WTC11 (cell line): Measurements from ENCODE around the gene CHST15. TPM values are rescaled to one million over a fixed set of nuclear protein-coding genes. Genes with fewer than 3 reads are reported as not detected.

Experiments
- ATAC-seq: fragments of 200-7000 bp; cut with Tn5 transposase; 2 replicates; pipeline ENCODE4 v1.10.0; 2021; ENCODE audit warnings: mild to moderate bottlenecking, moderate library complexity
- CTCF ChIA-PET: fragments of 300-600 bp; sonication (Branson Sonifier 250); formaldehyde crosslinking; loops from one replicate; lab custom pipeline; 2021; ENCODE audit warnings: antibody characterized with exemption; lab: Charles Lee
- POLR2A ChIA-PET: fragments of 350-600 bp; sonication (Branson Sonifier 250); formaldehyde crosslinking; loops from one replicate; lab custom pipeline; 2021; ENCODE audit warnings: antibody characterized with exemption; lab: Charles Lee
- DNase-seq: peaks from one replicate; pipeline ENCODE4 v3.0.0; 2021; ENCODE audit warnings: low spot score
- H3K27ac Mint-ChIP-seq: 2 replicates; pipeline ENCODE4 v1.8.0; 2021; ENCODE audit warnings: mixed read lengths
- H3K27me3 Mint-ChIP-seq: 2 replicates; pipeline ENCODE4 v1.8.0; 2021; ENCODE audit warnings: low read depth, mild to moderate bottlenecking, moderate library complexity, mixed read lengths
- H3K36me3 Mint-ChIP-seq: 2 replicates; pipeline ENCODE4 v1.8.0; 2021; ENCODE audit warnings: mixed read lengths
- H3K4me1 Mint-ChIP-seq: 2 replicates; pipeline ENCODE4 v1.8.0; 2022; ENCODE audit warnings: mixed read lengths
- H3K4me3 Mint-ChIP-seq: 2 replicates; pipeline ENCODE4 v1.8.0; 2021; ENCODE audit warnings: mild to moderate bottlenecking, moderate library complexity, mixed read lengths
- H3K9me3 Mint-ChIP-seq: 2 replicates; pipeline ENCODE4 v1.8.0; 2021; ENCODE audit warnings: mixed read lengths
- ATF1 ChIP-seq: sonication (generic); formaldehyde crosslinking; IDR thresholded peaks from 2 replicates; pipeline ENCODE4 v1.8.1; 2023; ENCODE audit warnings: mild to moderate bottlenecking, moderate library complexity, missing genetic modification reagents
- EMX1 ChIP-seq: fragments of 250-450 bp; sonication (Bioruptor Pico); IDR thresholded peaks from 2 replicates; pipeline ENCODE4 v1.8.0; 2021; ENCODE audit warnings: mild to moderate bottlenecking
- JAZF1 ChIP-seq: fragments of 250-450 bp; sonication (Bioruptor Pico); IDR thresholded peaks from 2 replicates; pipeline ENCODE4 v1.9.0; 2021; ENCODE audit warnings: moderate library complexity, mild to moderate bottlenecking, inconsistent platforms
- KAT7 ChIP-seq: sonication (generic); formaldehyde crosslinking; IDR thresholded peaks from 2 replicates; pipeline ENCODE4 v1.8.1; 2023; ENCODE audit warnings: missing genetic modification reagents, mild to moderate bottlenecking, borderline replicate concordance
- PRRX2 ChIP-seq: fragments of 250-450 bp; sonication (Bioruptor Pico); IDR thresholded peaks from 2 replicates; pipeline ENCODE4 v1.8.0; 2021; ENCODE audit warnings: mild to moderate bottlenecking
- SMAD4 ChIP-seq: sonication (generic); formaldehyde crosslinking; IDR thresholded peaks from 2 replicates; pipeline ENCODE4 v1.8.0; 2022; ENCODE audit warnings: mild to moderate bottlenecking, missing genetic modification reagents
- ZNF232 ChIP-seq: sonication (generic); formaldehyde crosslinking; IDR thresholded peaks from 2 replicates; pipeline ENCODE4 v1.8.0; 2022; ENCODE audit warnings: mild to moderate bottlenecking, missing genetic modification reagents
- ZNF396 ChIP-seq: fragments of 250-450 bp; sonication (Bioruptor Pico); IDR thresholded peaks from 2 replicates; pipeline ENCODE4 v1.8.0; 2021; ENCODE audit warnings: mild to moderate bottlenecking, moderate library complexity, borderline replicate concordance
- total RNA-seq: library from RNA; stranded (reverse); gene quantifications from 3 replicates; pipeline ENCODE4 v1.2.3, GENCODE V29; 2021
- TF ChIP-seq, protein P1 (sequence below): sonication (generic); formaldehyde crosslinking; IDR thresholded peaks from 2 replicates; pipeline ENCODE4 v1.8.1; 2023; ENCODE audit warnings: mild to moderate bottlenecking, missing genetic modification reagents
- TF ChIP-seq, protein P2 (sequence below): sonication (generic); formaldehyde crosslinking; conservative IDR thresholded peaks from 2 replicates; pipeline ENCODE4 v1.8.1; 2023; ENCODE audit warnings: mild to moderate bottlenecking, low read depth, missing genetic modification reagents, moderate library complexity
- TF ChIP-seq, protein P3 (sequence below): sonication (generic); formaldehyde crosslinking; IDR thresholded peaks from 2 replicates; pipeline ENCODE4 v1.8.0; 2022; ENCODE audit warnings: mild to moderate bottlenecking, missing genetic modification reagents
- TF ChIP-seq, protein P4 (sequence below): sonication (generic); formaldehyde crosslinking; IDR thresholded peaks from 2 replicates; pipeline ENCODE4 v1.8.0; 2023; ENCODE audit warnings: missing genetic modification reagents, mild to moderate bottlenecking, borderline replicate concordance
- TF ChIP-seq, protein P5 (sequence below): fragments of 250-450 bp; sonication (Bioruptor Pico); IDR thresholded peaks from 2 replicates; pipeline ENCODE4 v1.9.0; 2021; ENCODE audit warnings: moderate library complexity, mild to moderate bottlenecking, inconsistent platforms, borderline replicate concordance
- TF ChIP-seq, protein P6 (sequence below): fragments of 250-450 bp; sonication (Bioruptor Pico); IDR thresholded peaks from 2 replicates; pipeline ENCODE4 v1.8.0; 2021; ENCODE audit warnings: mild to moderate bottlenecking
- TF ChIP-seq, protein P7 (sequence below): sonication (generic); formaldehyde crosslinking; IDR thresholded peaks from 2 replicates; pipeline ENCODE4 v1.8.1; 2022; ENCODE audit warnings: mild to moderate bottlenecking, moderate library complexity, missing genetic modification reagents
- TF ChIP-seq, protein P8 (sequence below): sonication (generic); formaldehyde crosslinking; IDR thresholded peaks from 2 replicates; pipeline ENCODE4 v1.8.0; 2022; ENCODE audit warnings: missing genetic modification reagents

The CHST15 gene
- total RNA-seq, 1 experiment from 2014 or later = 10.7 TPM

DNA sequence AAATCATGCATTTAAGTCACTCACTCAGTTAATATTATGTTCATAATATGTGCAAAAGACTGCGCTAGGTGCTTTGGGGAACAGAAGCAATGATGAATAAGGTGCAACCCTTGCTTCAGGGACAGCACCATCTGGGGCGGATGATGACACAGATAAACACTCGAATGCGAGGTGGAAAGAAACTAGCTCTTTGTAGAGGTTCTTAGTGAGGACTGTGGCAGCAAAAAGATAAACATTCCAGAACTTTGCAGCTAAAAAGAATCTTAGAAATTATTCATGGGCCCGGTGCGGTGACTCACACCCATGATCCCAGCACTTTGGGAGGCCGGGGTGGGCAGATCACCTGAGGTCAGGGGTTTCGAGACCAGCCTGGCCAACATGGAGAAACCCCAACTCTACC lies 29.8 kb upstream of the CHST15 start:
- Mint-ChIP-seq H3K27ac (no peak overlapping the region), H3K36me3 (no peaks in the 10 kb centered on the region), H3K27me3 (peaks cover 6% of the 10 kb centered on the region), H3K9me3 (no peaks in the 10 kb centered on the region), H3K4me1 (peaks cover 3% of the 10 kb centered on the region; the same call in 1 of the 2 replicates), H3K4me3 (no peak overlapping the region)
- ATAC-seq = no peak
- TF ChIP-seq, protein P1, sequence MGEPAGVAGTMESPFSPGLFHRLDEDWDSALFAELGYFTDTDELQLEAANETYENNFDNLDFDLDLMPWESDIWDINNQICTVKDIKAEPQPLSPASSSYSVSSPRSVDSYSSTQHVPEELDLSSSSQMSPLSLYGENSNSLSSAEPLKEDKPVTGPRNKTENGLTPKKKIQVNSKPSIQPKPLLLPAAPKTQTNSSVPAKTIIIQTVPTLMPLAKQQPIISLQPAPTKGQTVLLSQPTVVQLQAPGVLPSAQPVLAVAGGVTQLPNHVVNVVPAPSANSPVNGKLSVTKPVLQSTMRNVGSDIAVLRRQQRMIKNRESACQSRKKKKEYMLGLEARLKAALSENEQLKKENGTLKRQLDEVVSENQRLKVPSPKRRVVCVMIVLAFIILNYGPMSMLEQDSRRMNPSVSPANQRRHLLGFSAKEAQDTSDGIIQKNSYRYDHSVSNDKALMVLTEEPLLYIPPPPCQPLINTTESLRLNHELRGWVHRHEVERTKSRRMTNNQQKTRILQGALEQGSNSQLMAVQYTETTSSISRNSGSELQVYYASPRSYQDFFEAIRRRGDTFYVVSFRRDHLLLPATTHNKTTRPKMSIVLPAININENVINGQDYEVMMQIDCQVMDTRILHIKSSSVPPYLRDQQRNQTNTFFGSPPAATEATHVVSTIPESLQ (CRISPR knock-in tag) = no peak
- TF ChIP-seq, protein P2, sequence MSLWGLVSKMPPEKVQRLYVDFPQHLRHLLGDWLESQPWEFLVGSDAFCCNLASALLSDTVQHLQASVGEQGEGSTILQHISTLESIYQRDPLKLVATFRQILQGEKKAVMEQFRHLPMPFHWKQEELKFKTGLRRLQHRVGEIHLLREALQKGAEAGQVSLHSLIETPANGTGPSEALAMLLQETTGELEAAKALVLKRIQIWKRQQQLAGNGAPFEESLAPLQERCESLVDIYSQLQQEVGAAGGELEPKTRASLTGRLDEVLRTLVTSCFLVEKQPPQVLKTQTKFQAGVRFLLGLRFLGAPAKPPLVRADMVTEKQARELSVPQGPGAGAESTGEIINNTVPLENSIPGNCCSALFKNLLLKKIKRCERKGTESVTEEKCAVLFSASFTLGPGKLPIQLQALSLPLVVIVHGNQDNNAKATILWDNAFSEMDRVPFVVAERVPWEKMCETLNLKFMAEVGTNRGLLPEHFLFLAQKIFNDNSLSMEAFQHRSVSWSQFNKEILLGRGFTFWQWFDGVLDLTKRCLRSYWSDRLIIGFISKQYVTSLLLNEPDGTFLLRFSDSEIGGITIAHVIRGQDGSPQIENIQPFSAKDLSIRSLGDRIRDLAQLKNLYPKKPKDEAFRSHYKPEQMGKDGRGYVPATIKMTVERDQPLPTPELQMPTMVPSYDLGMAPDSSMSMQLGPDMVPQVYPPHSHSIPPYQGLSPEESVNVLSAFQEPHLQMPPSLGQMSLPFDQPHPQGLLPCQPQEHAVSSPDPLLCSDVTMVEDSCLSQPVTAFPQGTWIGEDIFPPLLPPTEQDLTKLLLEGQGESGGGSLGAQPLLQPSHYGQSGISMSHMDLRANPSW = no peak
- TF ChIP-seq, protein P3, sequence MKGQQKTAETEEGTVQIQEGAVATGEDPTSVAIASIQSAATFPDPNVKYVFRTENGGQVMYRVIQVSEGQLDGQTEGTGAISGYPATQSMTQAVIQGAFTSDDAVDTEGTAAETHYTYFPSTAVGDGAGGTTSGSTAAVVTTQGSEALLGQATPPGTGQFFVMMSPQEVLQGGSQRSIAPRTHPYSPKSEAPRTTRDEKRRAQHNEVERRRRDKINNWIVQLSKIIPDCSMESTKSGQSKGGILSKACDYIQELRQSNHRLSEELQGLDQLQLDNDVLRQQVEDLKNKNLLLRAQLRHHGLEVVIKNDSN (CRISPR knock-in tag) = no peak
- no peak for TF ChIP-seq KAT7 (CRISPR knock-in tag)
- TF ChIP-seq, protein P4, sequence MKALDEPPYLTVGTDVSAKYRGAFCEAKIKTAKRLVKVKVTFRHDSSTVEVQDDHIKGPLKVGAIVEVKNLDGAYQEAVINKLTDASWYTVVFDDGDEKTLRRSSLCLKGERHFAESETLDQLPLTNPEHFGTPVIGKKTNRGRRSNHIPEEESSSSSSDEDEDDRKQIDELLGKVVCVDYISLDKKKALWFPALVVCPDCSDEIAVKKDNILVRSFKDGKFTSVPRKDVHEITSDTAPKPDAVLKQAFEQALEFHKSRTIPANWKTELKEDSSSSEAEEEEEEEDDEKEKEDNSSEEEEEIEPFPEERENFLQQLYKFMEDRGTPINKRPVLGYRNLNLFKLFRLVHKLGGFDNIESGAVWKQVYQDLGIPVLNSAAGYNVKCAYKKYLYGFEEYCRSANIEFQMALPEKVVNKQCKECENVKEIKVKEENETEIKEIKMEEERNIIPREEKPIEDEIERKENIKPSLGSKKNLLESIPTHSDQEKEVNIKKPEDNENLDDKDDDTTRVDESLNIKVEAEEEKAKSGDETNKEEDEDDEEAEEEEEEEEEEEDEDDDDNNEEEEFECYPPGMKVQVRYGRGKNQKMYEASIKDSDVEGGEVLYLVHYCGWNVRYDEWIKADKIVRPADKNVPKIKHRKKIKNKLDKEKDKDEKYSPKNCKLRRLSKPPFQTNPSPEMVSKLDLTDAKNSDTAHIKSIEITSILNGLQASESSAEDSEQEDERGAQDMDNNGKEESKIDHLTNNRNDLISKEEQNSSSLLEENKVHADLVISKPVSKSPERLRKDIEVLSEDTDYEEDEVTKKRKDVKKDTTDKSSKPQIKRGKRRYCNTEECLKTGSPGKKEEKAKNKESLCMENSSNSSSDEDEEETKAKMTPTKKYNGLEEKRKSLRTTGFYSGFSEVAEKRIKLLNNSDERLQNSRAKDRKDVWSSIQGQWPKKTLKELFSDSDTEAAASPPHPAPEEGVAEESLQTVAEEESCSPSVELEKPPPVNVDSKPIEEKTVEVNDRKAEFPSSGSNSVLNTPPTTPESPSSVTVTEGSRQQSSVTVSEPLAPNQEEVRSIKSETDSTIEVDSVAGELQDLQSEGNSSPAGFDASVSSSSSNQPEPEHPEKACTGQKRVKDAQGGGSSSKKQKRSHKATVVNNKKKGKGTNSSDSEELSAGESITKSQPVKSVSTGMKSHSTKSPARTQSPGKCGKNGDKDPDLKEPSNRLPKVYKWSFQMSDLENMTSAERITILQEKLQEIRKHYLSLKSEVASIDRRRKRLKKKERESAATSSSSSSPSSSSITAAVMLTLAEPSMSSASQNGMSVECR = no peak
- TF ChIP-seq EMX1 = no peak
- TF ChIP-seq, protein P5, sequence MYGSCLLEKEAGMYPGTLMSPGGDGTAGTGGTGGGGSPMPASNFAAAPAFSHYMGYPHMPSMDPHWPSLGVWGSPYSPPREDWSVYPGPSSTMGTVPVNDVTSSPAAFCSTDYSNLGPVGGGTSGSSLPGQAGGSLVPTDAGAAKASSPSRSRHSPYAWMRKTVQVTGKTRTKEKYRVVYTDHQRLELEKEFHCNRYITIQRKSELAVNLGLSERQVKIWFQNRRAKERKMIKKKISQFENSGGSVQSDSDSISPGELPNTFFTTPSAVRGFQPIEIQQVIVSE (CRISPR knock-in tag) = no peak
- TF ChIP-seq ZNF232 (CRISPR knock-in tag) = no peak
- TF ChIP-seq, protein P6, sequence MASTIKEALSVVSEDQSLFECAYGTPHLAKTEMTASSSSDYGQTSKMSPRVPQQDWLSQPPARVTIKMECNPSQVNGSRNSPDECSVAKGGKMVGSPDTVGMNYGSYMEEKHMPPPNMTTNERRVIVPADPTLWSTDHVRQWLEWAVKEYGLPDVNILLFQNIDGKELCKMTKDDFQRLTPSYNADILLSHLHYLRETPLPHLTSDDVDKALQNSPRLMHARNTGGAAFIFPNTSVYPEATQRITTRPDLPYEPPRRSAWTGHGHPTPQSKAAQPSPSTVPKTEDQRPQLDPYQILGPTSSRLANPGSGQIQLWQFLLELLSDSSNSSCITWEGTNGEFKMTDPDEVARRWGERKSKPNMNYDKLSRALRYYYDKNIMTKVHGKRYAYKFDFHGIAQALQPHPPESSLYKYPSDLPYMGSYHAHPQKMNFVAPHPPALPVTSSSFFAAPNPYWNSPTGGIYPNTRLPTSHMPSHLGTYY (CRISPR knock-in tag) = no peak
- no peak for TF ChIP-seq ATF1 (CRISPR knock-in tag)
- TF ChIP-seq PRRX2 (CRISPR knock-in tag) = no peak
- TF ChIP-seq, protein P7, sequence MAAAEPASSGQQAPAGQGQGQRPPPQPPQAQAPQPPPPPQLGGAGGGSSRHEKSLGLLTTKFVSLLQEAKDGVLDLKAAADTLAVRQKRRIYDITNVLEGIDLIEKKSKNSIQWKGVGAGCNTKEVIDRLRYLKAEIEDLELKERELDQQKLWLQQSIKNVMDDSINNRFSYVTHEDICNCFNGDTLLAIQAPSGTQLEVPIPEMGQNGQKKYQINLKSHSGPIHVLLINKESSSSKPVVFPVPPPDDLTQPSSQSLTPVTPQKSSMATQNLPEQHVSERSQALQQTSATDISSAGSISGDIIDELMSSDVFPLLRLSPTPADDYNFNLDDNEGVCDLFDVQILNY (CRISPR knock-in tag) = no peak
- TF ChIP-seq, protein P8, sequence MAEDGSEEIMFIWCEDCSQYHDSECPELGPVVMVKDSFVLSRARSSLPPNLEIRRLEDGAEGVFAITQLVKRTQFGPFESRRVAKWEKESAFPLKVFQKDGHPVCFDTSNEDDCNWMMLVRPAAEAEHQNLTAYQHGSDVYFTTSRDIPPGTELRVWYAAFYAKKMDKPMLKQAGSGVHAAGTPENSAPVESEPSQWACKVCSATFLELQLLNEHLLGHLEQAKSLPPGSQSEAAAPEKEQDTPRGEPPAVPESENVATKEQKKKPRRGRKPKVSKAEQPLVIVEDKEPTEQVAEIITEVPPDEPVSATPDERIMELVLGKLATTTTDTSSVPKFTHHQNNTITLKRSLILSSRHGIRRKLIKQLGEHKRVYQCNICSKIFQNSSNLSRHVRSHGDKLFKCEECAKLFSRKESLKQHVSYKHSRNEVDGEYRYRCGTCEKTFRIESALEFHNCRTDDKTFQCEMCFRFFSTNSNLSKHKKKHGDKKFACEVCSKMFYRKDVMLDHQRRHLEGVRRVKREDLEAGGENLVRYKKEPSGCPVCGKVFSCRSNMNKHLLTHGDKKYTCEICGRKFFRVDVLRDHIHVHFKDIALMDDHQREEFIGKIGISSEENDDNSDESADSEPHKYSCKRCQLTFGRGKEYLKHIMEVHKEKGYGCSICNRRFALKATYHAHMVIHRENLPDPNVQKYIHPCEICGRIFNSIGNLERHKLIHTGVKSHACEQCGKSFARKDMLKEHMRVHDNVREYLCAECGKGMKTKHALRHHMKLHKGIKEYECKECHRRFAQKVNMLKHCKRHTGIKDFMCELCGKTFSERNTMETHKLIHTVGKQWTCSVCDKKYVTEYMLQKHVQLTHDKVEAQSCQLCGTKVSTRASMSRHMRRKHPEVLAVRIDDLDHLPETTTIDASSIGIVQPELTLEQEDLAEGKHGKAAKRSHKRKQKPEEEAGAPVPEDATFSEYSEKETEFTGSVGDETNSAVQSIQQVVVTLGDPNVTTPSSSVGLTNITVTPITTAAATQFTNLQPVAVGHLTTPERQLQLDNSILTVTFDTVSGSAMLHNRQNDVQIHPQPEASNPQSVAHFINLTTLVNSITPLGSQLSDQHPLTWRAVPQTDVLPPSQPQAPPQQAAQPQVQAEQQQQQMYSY (CRISPR knock-in tag) = no peak
- TF ChIP-seq SMAD4 = no peak
- TF ChIP-seq JAZF1 (CRISPR knock-in tag) = no peak
- no peak for TF ChIP-seq ZNF396
- TF ChIP-seq, all 79 proteins: peak for 0
- CTCF ChIA-PET = interaction anchor here (1.0 to 1.1 kb wide), 2 partner anchors 54 to 97 kb away, joined by 3 read pairs; no protein-coding TSS in a partner anchor
- no peak for DNase-seq
- POLR2A ChIA-PET = no interaction called here
